VCaP (cell line): ENCODE data around the gene GRK3.

Experiments
- H3K27ac ChIP-seq: fragments of 450-650 bp; 2 replicates; pipeline ENCODE4 v1.5.1; 2017
- CTCF ChIP-seq: fragments of 450-650 bp; conservative IDR thresholded peaks from 2 replicates; pipeline ENCODE4 v1.5.1; 2017; ENCODE audit warnings: mild to moderate bottlenecking, moderate library complexity

The GRK3 gene

GRCh38 chr22:25637032-25637431 is 72.6 kb downstream of the GRK3 start:
- no peak for TF ChIP-seq CTCF
- peak overlapping the region; percentile 37; the same call in 1 of the 2 replicates for H3K27ac ChIP-seq

GRCh38 chr22:25637672-25638071 is 73.2 kb downstream of the GRK3 start:
- no peak for TF ChIP-seq CTCF
- no peak overlapping the region for H3K27ac ChIP-seq

- TF ChIP-seq CTCF = no peak
- no peak overlapping the region for H3K27ac ChIP-seq
Measured at GRCh38 chr22:25638638-25639037, 74.2 kb downstream of the GRK3 start.

GRCh38 chr22:25641650-25642049 is 77.2 kb downstream of the GRK3 start:
- TF ChIP-seq CTCF = no peak
- no peak overlapping the region for H3K27ac ChIP-seq

GRCh38 chr22:25643232-25644000 is 78.9 kb downstream of the GRK3 start:
- no peak overlapping the region for H3K27ac ChIP-seq
- no peak for TF ChIP-seq CTCF

GRCh38 chr22:25644122-25644521 is 79.6 kb downstream of the GRK3 start:
- TF ChIP-seq CTCF = no peak
- H3K27ac ChIP-seq = no peak overlapping the region

GRCh38 chr22:25645266-25645665 is 80.8 kb downstream of the GRK3 start:
- no peak overlapping the region for H3K27ac ChIP-seq
- TF ChIP-seq CTCF = no peak
